ENCODE data around the gene RFC2. TPM values are rescaled to one million over a fixed set of nuclear protein-coding genes. Genes with fewer than 3 reads are reported as not detected.

RFC2 gene
- total RNA-seq, 4 donors from 2014 or later, result 7.5 to 18.7 (median 14.9) TPM

- Histone ChIP-seq H3K9me3 (no peaks in the 10 kb centered on the region), H3K4me1 (peaks cover 5 to 28% (median 24%) of the 10 kb centered on the region in 4 donors), H3K4me3 (no peak overlapping the region), H3K27me3 (peaks cover 0 to 4% (median 0%) of the 10 kb centered on the region in 4 donors), H3K36me3 (no peaks in the 10 kb centered on the region), H3K27ac (replicated peaks in 1 of 4) (no peak overlapping the region)
- no peak for DNase-seq (ENCODE audit: extremely low spot score)
- 64% methylated on average over 13 of the region's 13 CpGs for WGBS
- TF ChIP-seq POLR2AphosphoS5 (IDR thresholded peaks at IDR 0.05) (no peak), EP300 (IDR thresholded peaks at IDR 0.05) (no peak), POLR2A (IDR thresholded peaks at IDR 0.05; ENCODE audit: low read depth) (no peak)
- TF ChIP-seq, protein P1, sequence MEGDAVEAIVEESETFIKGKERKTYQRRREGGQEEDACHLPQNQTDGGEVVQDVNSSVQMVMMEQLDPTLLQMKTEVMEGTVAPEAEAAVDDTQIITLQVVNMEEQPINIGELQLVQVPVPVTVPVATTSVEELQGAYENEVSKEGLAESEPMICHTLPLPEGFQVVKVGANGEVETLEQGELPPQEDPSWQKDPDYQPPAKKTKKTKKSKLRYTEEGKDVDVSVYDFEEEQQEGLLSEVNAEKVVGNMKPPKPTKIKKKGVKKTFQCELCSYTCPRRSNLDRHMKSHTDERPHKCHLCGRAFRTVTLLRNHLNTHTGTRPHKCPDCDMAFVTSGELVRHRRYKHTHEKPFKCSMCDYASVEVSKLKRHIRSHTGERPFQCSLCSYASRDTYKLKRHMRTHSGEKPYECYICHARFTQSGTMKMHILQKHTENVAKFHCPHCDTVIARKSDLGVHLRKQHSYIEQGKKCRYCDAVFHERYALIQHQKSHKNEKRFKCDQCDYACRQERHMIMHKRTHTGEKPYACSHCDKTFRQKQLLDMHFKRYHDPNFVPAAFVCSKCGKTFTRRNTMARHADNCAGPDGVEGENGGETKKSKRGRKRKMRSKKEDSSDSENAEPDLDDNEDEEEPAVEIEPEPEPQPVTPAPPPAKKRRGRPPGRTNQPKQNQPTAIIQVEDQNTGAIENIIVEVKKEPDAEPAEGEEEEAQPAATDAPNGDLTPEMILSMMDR (IDR thresholded peaks at IDR 0.05), result no peak
- intact Hi-C loops (cut with DNase I), result no loop called here
Measured at GRCh38 chr7:74267756-74268565, 13.8 kb upstream of the RFC2 start.

DNA sequence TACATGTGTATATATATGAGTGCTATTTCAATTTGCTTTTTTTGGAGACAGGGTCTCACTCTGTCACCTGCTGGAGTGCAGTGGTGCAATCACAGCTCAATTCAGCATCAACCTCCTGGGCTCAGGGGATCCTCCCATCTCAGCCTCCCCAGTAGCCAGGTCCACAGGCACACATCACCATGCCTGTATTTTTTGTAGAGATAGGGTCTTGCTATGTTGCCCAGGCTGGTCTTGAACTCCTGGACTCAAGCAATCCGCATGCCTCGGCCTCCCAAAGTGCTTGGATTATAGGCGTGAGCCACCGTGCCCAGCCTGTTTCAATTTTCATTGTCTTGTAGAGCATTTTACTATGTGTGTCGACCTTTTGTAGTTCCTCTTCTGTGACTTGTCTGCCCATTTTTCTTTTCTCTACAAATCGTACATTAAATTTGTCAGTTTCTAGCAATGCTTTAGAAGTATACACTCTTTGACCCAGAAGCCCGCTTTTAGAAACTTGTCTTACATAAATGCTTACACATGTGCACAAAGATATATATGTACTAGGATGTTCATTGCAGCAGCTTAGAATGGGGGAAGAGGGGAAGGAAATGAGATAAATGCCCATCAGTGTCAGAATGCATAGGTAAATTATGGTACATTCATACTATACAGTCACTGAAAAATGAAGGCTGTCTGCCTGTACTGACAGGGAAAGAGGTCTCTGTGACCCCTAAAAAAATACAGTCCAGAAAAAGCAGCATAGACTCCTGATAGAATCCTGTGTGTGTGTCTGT lies 12.2 kb upstream of the RFC2 start:
- Histone ChIP-seq H3K27me3 (peaks cover 0 to 4% (median 0%) of the 10 kb centered on the region in 4 donors), H3K9me3 (no peaks in the 10 kb centered on the region), H3K4me3 (no peak overlapping the region), H3K4me1 (peaks cover 0 to 13% (median 9%) of the 10 kb centered on the region in 4 donors), H3K36me3 (no peaks in the 10 kb centered on the region), H3K27ac (replicated peaks in 1 of 4) (no peak overlapping the region)
- no peak for TF ChIP-seq POLR2A (IDR thresholded peaks at IDR 0.05; ENCODE audit: low read depth)
- no peak for TF ChIP-seq POLR2AphosphoS5 (IDR thresholded peaks at IDR 0.05)
- no peak for TF ChIP-seq EP300 (IDR thresholded peaks at IDR 0.05)
- TF ChIP-seq, protein P1 (IDR thresholded peaks at IDR 0.05), result no peak
- WGBS, result 67% methylated on average over 7 of the region's 7 CpGs
- DNase-seq (ENCODE audit: extremely low spot score), result no peak
- intact Hi-C loops (cut with DNase I), result no loop called here

DNA sequence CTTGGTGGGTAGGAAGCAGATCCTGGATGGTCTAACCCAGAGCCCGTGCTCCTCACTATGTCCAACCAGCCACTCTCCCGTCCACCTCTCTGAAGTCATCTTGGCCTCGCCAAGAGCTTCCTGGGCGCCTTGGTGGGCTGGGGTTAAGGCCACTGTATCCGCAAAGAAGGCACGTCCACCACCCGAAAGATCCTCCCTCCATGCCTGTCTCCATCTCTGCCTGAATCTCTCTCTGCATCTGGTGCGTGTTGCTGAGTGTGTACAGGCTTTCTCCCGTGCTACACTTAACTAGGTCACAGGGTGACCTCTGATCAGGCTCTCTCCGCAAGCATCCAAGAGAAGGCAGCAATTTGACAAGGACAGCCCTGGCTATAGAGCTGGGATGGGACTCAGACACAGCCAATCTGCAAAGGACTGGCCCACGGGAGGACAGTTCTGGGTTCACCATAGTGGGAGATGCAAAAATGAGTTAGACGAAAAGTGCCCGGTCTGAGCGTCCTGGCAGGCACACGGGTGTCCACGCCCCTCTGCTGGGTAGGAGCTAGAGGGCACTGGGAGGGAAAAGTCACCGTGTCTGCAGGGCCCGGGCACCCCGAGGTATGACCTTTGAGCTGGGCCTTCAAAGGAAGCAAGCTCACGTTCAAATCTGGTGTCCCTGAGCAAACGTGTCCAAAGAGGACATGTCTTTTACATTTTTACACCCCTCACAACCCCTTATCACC lies 9.4 kb upstream of the RFC2 start:
- WGBS, result 88% methylated on average over 21 of the region's 21 CpGs

GRCh38 chr7:74262639-74263398 lies 8.6 kb upstream of the RFC2 start:
- 85% methylated on average over 19 of the region's 20 CpGs for WGBS
- TF ChIP-seq, protein P1 (IDR thresholded peaks at IDR 0.05), result no peak
- TF ChIP-seq EP300 (IDR thresholded peaks at IDR 0.05) (no peak), POLR2A (IDR thresholded peaks at IDR 0.05; ENCODE audit: low read depth) (no peak), POLR2AphosphoS5 (IDR thresholded peaks at IDR 0.05) (no peak)
- intact Hi-C loops (cut with DNase I), result no loop called here

More for the DNA sequence above, 9.4 kb upstream of the RFC2 start:
- H3K9me3 ChIP-seq, result no peaks in the 10 kb centered on the region
- peaks cover 0 to 4% (median 0%) of the 10 kb centered on the region in 4 donors for H3K27me3 ChIP-seq
- intact Hi-C loops (cut with DNase I), result no loop called here
- TF ChIP-seq POLR2AphosphoS5 (IDR thresholded peaks at IDR 0.05), result no peak
- no peak for TF ChIP-seq POLR2A (IDR thresholded peaks at IDR 0.05; ENCODE audit: low read depth)
- TF ChIP-seq, protein P1 (IDR thresholded peaks at IDR 0.05), result no peak
- TF ChIP-seq EP300 (IDR thresholded peaks at IDR 0.05), result no peak
- no peaks in the 10 kb centered on the region for H3K4me1 ChIP-seq
- no peak overlapping the region for H3K27ac ChIP-seq (replicated peaks in 1 of 4)
- no peak for DNase-seq (ENCODE audit: extremely low spot score)
- no peak overlapping the region for H3K4me3 ChIP-seq
- H3K36me3 ChIP-seq, result no peaks in the 10 kb centered on the region

More at GRCh38 chr7:74262639-74263398, 8.6 kb upstream of the RFC2 start:
- no peaks in the 10 kb centered on the region for H3K4me1 ChIP-seq
- H3K9me3 ChIP-seq, result no peaks in the 10 kb centered on the region
- no peak overlapping the region for H3K27ac ChIP-seq (replicated peaks in 1 of 4)
- peaks cover 0 to 4% (median 0%) of the 10 kb centered on the region in 4 donors for H3K27me3 ChIP-seq
- no peak for DNase-seq (ENCODE audit: extremely low spot score)
- H3K36me3 ChIP-seq, result no peaks in the 10 kb centered on the region
- no peak overlapping the region for H3K4me3 ChIP-seq
